ENCODE results near the gene EXOC2.

Gene EXOC2

DNA sequence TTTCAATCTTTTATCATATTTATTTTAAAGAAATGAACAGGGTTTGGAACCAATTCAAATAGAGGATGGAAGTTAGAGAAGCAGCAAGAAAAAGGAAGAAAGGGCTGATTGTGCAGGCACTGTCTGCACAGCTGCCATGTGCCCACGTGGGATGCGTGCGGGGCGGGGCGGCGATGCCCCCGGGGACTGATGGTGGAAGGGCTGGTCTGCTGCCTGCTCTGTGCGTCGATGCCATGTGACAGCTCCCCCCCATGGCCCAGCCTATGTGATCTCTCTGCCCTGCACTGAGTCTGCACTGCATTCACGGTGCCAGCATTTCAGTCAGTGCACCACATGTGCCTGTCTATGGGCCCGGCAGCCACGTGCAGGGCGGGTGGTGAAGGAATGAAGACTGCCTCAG is 205.0 kb downstream of the EXOC2 start:
- Histone ChIP-seq H3K9me3 (ENCODE audit: insufficient read depth, low read depth, low read length) (peaks cover 23% of the 10 kb centered on the region), H3K9ac (ENCODE audit: low read depth, low read length) (no peak overlapping the region), H3K4me1 (ENCODE audit: insufficient read depth, low read length) (no peaks in the 10 kb centered on the region), H3K4me3 (ENCODE audit: low read length) (no peak overlapping the region), H3K27me3 (ENCODE audit: insufficient read depth, low read length) (no peaks in the 10 kb centered on the region), H3K27ac (ENCODE audit: low read length) (no peak overlapping the region), H3K36me3 (ENCODE audit: insufficient read depth, low read depth, low read length) (peaks cover 61% of the 10 kb centered on the region)

DNA sequence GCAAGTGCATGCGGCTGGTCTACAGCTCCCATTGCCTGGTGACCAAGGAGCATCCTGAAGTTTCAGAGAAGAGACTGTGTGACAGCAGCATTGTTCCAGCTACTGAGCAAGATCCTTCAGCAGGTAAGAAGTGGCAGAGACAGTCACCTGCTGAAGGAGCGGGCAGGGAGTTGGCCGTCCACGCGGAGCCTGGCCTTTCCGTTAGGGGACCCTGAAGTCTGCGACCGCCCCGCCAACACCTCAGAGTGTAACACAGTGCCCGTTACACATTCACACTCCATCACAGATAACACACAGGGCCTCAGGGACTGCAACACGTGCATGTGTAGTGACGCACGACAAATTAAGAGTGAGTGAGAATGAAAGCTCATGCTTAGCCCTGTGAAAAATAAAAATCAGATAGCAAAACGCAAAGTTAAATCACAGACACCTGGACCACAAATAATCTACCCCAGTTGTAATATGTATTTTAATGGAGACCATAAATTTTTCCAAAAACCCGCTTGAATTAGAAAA is 207.2 kb downstream of the EXOC2 start:
- Histone ChIP-seq H3K4me1 (ENCODE audit: insufficient read depth, low read length) (no peaks in the 10 kb centered on the region), H3K27ac (ENCODE audit: low read length) (no peak overlapping the region), H3K36me3 (ENCODE audit: insufficient read depth, low read depth, low read length) (peaks cover 52% of the 10 kb centered on the region), H3K27me3 (ENCODE audit: insufficient read depth, low read length) (no peaks in the 10 kb centered on the region), H3K4me3 (ENCODE audit: low read length) (no peak overlapping the region), H3K9ac (ENCODE audit: low read depth, low read length) (no peak overlapping the region), H3K9me3 (ENCODE audit: insufficient read depth, low read depth, low read length) (peaks cover 25% of the 10 kb centered on the region)

DNA sequence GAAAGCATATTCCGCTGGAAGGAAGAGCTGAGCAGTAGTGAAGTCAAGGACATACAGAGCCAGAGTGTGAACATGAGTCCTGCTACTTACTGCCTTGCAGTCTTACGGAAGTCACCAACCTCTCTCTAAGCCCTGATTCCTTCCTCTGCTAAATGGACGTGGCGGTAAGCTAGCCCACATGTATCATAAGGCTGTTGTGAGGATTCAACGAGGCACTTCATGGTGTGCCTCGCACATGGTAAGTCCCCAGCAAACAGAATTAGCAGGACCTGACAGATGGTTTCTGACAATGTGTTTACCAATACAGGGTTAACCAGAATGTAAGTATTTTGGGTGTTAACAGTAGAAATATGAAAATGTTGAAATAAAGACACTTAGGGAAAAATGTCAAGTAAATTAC is 208.2 kb downstream of the EXOC2 start:
- Histone ChIP-seq H3K9me3 (ENCODE audit: insufficient read depth, low read depth, low read length) (peaks cover 25% of the 10 kb centered on the region), H3K4me3 (ENCODE audit: low read length) (no peak overlapping the region), H3K27ac (ENCODE audit: low read length) (no peak overlapping the region), H3K36me3 (ENCODE audit: insufficient read depth, low read depth, low read length) (peaks cover 44% of the 10 kb centered on the region), H3K4me1 (ENCODE audit: insufficient read depth, low read length) (no peaks in the 10 kb centered on the region), H3K27me3 (ENCODE audit: insufficient read depth, low read length) (no peaks in the 10 kb centered on the region), H3K9ac (ENCODE audit: low read depth, low read length) (no peak overlapping the region)

- H3K4me1 ChIP-seq (ENCODE audit: insufficient read depth, low read length): no peaks in the 10 kb centered on the region
These were observed 208.7 kb downstream of the EXOC2 start for GRCh38 chr6:484086-484745.

DNA sequence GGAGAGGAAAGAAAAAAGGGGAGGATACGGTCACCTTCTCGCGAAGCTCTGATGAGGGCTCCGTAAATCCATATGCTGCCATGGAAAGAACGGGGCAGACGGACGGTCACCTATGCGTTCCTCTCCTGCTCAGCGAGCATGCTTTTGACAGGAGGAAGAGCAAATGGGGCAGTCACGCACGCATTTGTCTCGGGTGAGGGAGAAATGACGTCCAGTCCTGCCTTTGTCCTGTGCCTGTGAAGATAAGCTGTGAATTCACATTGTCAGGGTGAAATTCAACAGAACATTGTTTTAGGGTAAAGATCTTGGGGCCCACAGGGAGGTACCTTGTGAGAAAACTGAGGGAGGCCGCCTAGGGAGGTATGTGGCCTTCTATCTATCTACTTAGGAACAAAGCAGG is 217.6 kb downstream of the EXOC2 start:
- Histone ChIP-seq H3K36me3 (ENCODE audit: insufficient read depth, low read depth, low read length) (no peaks in the 10 kb centered on the region), H3K27me3 (ENCODE audit: insufficient read depth, low read length) (no peaks in the 10 kb centered on the region), H3K4me1 (ENCODE audit: insufficient read depth, low read length) (no peaks in the 10 kb centered on the region), H3K9ac (ENCODE audit: low read depth, low read length) (no peak overlapping the region), H3K4me3 (ENCODE audit: low read length) (no peak overlapping the region), H3K9me3 (ENCODE audit: insufficient read depth, low read depth, low read length) (no peaks in the 10 kb centered on the region), H3K27ac (ENCODE audit: low read length) (no peak overlapping the region)

More at GRCh38 chr6:484086-484745, 208.7 kb downstream of the EXOC2 start:
- Histone ChIP-seq H3K9ac (ENCODE audit: low read depth, low read length) (no peak overlapping the region), H3K9me3 (ENCODE audit: insufficient read depth, low read depth, low read length) (peaks cover 25% of the 10 kb centered on the region), H3K36me3 (ENCODE audit: insufficient read depth, low read depth, low read length) (peaks cover 44% of the 10 kb centered on the region), H3K27ac (ENCODE audit: low read length) (no peak overlapping the region), H3K27me3 (ENCODE audit: insufficient read depth, low read length) (no peaks in the 10 kb centered on the region), H3K4me3 (ENCODE audit: low read length) (no peak overlapping the region)

GRCh38 chr6:474453-475185 is 218.3 kb downstream of the EXOC2 start:
- no peak overlapping the region for H3K9ac ChIP-seq (ENCODE audit: low read depth, low read length)
- no peak overlapping the region for H3K4me3 ChIP-seq (ENCODE audit: low read length)
- H3K27ac ChIP-seq (ENCODE audit: low read length): no peak overlapping the region
- H3K4me1 ChIP-seq (ENCODE audit: insufficient read depth, low read length): no peaks in the 10 kb centered on the region
- H3K36me3 ChIP-seq (ENCODE audit: insufficient read depth, low read depth, low read length): no peaks in the 10 kb centered on the region
- no peaks in the 10 kb centered on the region for H3K27me3 ChIP-seq (ENCODE audit: insufficient read depth, low read length)
- H3K9me3 ChIP-seq (ENCODE audit: insufficient read depth, low read depth, low read length): no peaks in the 10 kb centered on the region

GRCh38 chr6:473768-474452 is 219.0 kb downstream of the EXOC2 start:
- H3K9ac ChIP-seq (ENCODE audit: low read depth, low read length): no peak overlapping the region
- no peaks in the 10 kb centered on the region for H3K36me3 ChIP-seq (ENCODE audit: insufficient read depth, low read depth, low read length)
- no peak overlapping the region for H3K27ac ChIP-seq (ENCODE audit: low read length)
- no peaks in the 10 kb centered on the region for H3K9me3 ChIP-seq (ENCODE audit: insufficient read depth, low read depth, low read length)
- no peak overlapping the region for H3K4me3 ChIP-seq (ENCODE audit: low read length)
- no peaks in the 10 kb centered on the region for H3K4me1 ChIP-seq (ENCODE audit: insufficient read depth, low read length)
- H3K27me3 ChIP-seq (ENCODE audit: insufficient read depth, low read length): no peaks in the 10 kb centered on the region

DNA sequence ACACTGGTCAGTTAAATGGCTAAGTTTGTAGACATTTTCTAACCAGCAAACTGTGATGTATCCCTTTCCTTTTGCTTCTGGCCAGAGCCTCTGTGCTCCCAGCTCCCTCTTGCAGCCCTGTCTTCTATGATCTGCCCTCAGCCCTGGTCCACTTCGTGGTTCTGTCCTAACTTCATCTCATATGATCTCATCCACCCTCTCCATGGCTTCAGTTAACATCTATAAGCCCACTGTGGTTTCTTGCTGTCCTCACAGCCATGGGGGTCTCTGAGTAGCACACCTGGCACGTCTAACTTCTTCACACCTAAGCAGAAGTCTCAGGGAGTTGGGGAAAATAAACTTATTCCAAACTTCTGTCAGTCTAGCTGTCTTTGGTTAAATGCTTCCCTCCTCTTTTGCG is 219.6 kb downstream of the EXOC2 start:
- H3K27ac ChIP-seq (ENCODE audit: low read length): no peak overlapping the region
- no peaks in the 10 kb centered on the region for H3K4me1 ChIP-seq (ENCODE audit: insufficient read depth, low read length)
- no peaks in the 10 kb centered on the region for H3K9me3 ChIP-seq (ENCODE audit: insufficient read depth, low read depth, low read length)
- no peaks in the 10 kb centered on the region for H3K36me3 ChIP-seq (ENCODE audit: insufficient read depth, low read depth, low read length)
- H3K9ac ChIP-seq (ENCODE audit: low read depth, low read length): no peak overlapping the region
- H3K4me3 ChIP-seq (ENCODE audit: low read length): no peak overlapping the region
- no peaks in the 10 kb centered on the region for H3K27me3 ChIP-seq (ENCODE audit: insufficient read depth, low read length)

GRCh38 chr6:470901-471448 is 222.0 kb downstream of the EXOC2 start:
- Histone ChIP-seq H3K9me3 (ENCODE audit: insufficient read depth, low read depth, low read length) (no peaks in the 10 kb centered on the region), H3K27me3 (ENCODE audit: insufficient read depth, low read length) (no peaks in the 10 kb centered on the region), H3K4me1 (ENCODE audit: insufficient read depth, low read length) (no peaks in the 10 kb centered on the region), H3K27ac (ENCODE audit: low read length) (no peak overlapping the region), H3K4me3 (ENCODE audit: low read length) (no peak overlapping the region), H3K36me3 (ENCODE audit: insufficient read depth, low read depth, low read length) (no peaks in the 10 kb centered on the region), H3K9ac (ENCODE audit: low read depth, low read length) (no peak overlapping the region)

DNA sequence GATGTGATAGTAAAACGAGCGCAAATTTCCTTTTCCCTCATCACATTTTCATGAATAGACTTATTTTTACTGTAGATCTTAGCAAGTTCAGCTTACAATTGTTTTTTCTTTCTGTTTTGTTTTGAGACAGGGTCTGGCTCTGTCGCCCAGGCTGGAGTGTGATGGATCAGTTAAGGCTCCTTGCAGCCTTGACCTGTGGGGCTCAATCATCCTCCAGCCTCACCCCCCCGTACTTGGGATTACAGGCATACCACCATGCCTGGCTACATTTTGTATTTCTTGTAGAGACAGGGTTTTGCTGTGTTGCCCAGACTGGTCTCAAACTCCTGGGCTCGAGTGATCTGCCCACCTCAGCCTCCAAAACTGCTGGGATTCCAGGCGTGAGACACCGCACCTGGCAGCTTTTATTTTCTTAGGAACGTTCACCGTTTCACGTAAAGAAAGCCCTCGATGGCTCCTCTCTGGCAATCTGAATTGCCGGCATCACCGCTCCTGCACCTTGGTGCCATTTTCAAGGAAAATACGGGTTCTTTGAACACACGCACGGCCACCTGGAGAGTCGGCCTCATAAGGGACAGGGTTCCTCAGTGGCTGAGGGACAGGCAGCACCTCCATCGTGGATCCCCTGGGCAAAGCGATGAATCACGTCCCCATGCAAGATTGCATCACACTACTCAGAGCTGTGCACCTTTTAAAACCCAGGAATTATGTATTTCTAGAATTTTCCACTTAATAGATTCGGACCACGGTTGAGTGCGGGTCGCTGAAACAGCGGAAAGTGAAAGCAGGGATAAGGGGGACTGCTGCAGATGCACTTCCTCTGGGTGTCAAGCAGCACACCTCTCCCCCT is 222.7 kb downstream of the EXOC2 start:
- no peak overlapping the region for H3K27ac ChIP-seq (ENCODE audit: low read length)
- no peaks in the 10 kb centered on the region for H3K27me3 ChIP-seq (ENCODE audit: insufficient read depth, low read length)
- H3K36me3 ChIP-seq (ENCODE audit: insufficient read depth, low read depth, low read length): no peaks in the 10 kb centered on the region
- H3K9ac ChIP-seq (ENCODE audit: low read depth, low read length): no peak overlapping the region
- H3K4me1 ChIP-seq (ENCODE audit: insufficient read depth, low read length): no peaks in the 10 kb centered on the region
- H3K9me3 ChIP-seq (ENCODE audit: insufficient read depth, low read depth, low read length): no peaks in the 10 kb centered on the region
- no peak overlapping the region for H3K4me3 ChIP-seq (ENCODE audit: low read length)

GRCh38 chr6:467671-468082 is 225.3 kb downstream of the EXOC2 start:
- Histone ChIP-seq H3K9me3 (ENCODE audit: insufficient read depth, low read depth, low read length) (no peaks in the 10 kb centered on the region), H3K4me1 (ENCODE audit: insufficient read depth, low read length) (no peaks in the 10 kb centered on the region), H3K9ac (ENCODE audit: low read depth, low read length) (no peak overlapping the region), H3K36me3 (ENCODE audit: insufficient read depth, low read depth, low read length) (no peaks in the 10 kb centered on the region), H3K27me3 (ENCODE audit: insufficient read depth, low read length) (no peaks in the 10 kb centered on the region), H3K27ac (ENCODE audit: low read length) (no peak overlapping the region), H3K4me3 (ENCODE audit: low read length) (no peak overlapping the region)

Data from iPS-20b (cell line).